G401.6 (cell line): ENCODE results near the gene KMT5C.

Experiments used
- FAIRE-seq: peaks from 2 replicates; lab custom pipeline; 2012; peaks lifted over from hg19 to GRCh38; lab: Jason Lieb, UNC

Gene KMT5C

DNA sequence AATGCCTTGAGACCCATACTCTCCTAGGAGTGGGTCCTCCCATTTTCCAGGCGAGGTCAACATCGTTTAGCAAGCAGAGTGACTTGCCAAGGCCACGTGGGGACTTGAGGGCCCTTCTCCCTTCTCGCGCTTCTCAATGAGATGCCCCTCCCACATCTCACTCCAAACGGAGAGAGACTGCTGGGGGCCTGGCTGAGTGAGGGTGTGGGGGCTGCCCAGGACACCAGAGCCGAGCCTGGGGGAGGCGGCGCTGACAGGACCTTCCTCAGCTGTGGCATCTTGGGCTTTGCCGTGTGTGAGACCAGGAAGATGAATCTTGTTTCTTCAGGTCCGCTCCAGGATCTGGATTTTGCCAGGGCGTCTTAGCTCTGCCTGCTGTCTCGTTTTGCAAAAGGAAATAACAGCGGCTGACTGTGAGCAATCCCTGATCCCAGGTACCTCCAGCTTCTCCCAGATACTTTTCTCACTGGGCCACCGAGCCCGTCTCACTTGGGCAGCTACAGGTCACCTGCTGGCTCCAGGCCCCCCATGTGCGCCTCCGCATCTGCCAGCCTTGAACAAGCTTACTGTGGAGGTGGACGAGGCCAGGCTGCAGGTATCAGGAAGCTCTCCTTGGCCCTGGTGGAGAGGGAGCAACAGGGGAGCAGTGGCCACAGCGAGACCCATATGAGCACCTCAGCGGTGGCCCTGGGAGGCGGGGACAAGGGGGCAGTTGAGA, 8.8 kb downstream of the KMT5C start:
- FAIRE-seq, result peak; percentile 66

DNA sequence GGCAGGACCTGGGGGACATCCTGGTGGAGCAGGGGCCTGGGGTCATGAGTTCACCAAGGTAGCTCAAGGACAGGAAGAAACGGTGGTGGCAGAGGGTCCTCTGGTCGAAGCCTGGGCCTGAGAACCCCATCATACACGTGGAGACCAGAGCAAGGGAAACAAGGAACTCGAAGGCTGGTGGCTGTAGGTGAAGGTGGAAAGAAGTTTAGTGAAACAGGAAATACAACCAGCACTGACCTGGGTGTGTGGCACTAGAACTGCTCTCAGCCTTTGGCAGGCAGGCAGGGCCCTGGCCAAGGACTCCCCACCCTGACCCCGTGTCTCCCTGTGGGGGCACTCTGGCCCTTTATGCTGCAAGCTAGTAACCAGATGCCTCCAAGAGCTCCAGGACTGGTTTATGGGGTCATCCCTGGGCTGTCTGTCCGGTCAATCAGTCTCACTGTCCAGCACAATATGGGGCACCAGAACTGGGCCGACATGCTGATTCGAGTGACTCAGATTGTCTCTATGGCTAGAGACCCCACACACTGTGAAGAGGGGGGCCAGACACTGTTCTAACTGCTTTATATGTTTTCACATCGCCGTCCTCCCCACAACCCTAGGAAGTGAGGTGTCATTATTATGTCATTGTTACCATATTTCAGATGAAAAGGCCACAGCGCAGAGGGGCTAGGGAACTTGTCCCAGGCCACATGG, 11.1 kb downstream of the KMT5C start:
- FAIRE-seq, result no peak

DNA sequence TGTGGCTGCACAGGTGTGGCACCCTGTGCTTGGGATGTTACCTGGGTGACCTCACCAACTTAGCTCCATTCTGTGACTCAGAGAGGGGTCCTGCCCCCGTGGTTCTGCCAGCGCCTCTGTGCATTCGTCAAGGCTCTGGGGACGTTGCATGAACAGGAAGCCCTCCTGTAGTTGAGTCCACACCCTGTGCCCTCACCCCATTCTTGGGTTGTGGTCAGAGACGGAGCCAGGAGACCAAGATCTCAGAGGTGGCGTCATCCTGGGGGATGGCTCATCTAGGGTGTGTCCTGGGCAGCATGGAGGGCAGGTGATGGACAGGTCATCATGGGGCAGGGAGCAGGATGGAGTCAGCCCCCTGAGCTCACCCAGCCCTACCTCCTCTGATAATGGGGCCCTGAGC, 12.4 kb downstream of the KMT5C start:
- no peak for FAIRE-seq

GRCh38 chr19:55352549-55353145, 13.0 kb downstream of the KMT5C start:
- FAIRE-seq, result no peak

GRCh38 chr19:55353356-55353802, 13.7 kb downstream of the KMT5C start:
- no peak for FAIRE-seq

DNA sequence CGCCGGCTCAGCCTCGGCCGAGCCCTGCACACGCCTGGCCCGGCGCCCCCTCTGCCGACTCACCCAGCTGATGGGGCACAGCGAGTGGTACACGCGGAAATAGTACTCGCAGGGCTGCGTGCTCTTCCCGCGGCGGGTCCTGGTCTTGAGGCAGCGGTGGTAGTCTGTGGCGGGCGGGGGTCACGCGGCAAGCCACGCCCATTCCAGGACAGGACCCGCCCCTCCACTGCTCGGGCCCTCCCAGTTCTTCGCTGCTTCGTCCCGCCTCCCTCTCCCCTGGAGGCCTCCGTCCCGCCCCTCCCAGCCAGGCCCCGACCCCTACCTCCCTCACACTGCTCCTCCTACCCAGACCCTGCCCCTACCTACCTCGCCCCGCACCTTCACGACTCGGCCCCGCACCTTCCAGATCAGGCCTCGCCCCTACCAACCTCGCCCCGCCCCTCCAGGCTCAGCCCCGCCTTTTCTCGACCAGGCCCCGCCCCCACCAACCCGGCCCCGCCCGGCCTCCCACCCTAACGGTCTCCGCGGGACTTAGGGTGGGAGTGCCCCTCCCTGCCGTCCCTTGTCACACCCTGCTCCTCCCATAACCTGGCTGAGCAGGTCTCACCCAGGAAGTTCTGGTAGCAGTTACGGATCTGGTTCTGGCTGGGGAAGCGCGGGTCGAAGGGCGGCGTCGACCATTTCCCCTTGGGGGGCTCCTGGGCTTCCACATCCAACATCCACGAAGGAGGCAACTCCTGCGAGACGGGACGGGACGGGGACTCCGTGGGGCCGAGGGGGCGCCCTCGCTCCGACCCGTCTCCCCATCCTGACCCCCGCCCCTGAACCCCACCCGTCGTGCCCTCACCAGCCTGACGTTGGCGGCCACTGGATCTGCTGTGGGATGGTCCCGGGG, 14.4 kb downstream of the KMT5C start:
- peak; percentile 52 for FAIRE-seq

- FAIRE-seq, result no peak
These were observed 15.1 kb downstream of the KMT5C start, which contains the start of gene COX6B2 for GRCh38 chr19:55354698-55355212. Gene COX6B2, minus strand, starts transcription at chr19:55354719. Its CDS starts 198 bp downstream, at chr19:55354521.

GRCh38 chr19:55355213-55355821, 15.6 kb downstream of the KMT5C start:
- FAIRE-seq, result peak; percentile 41

GRCh38 chr19:55358493-55358892, 18.8 kb downstream of the KMT5C start:
- FAIRE-seq, result no peak

DNA sequence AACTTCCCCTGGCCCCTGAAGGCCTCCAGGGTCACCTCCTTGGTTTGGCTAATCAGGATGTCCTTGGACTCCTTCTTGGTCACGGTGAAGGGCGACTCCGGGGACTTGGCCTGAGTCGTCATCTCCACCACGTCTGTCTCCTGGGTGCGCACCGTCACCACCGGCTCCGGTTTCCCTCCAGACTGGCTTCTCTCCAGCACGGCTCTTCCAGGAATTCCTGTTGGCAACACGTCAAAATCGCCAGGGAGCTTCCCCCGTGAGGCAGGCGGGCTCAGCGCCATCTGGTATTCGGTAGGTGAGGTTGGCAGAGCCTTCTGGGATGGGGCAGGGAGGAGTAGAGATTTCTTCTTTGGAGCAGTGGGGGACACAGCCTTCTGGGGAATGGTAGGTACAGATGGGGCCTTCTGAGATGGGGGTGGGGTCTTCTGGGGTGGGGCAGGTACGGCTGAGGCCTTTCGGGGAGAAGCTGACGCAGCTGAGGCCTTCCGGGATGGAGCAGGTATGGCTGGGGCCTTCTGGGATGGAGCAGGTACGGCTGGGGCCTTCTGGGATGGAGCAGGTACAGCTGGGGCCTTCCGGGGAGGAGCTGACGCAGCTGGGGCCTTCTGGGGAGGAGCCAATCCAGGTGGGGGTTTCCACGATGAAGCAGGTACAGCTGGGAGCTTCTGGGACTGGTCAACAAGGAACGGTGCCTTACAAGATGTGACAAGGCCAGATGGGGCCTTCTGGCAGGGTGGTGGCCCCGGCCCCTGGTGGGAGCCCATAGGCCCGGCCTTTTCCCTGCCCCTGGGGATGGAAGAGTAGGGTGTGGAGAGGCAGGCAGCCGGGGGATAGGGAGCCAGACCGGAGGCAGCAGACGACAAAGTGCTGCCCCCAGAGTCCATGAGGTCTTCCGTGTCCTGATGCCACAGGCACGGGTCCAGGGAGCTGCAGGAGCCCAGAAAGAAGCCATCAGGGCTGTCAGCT, 19.6 kb downstream of the KMT5C start:
- FAIRE-seq, result no peak

GRCh38 chr19:55360902-55361301, 21.2 kb downstream of the KMT5C start:
- FAIRE-seq, result no peak

- FAIRE-seq, result no peak
These were observed 22.7 kb downstream of the KMT5C start for GRCh38 chr19:55362174-55362989.

- FAIRE-seq, result no peak
These were observed 23.5 kb downstream of the KMT5C start, which contains the start of gene GARIN5B for GRCh38 chr19:55362990-55363716. Gene GARIN5B, minus strand, starts transcription at chr19:55363260. Its CDS starts 194 bp downstream, at chr19:55363066.

DNA sequence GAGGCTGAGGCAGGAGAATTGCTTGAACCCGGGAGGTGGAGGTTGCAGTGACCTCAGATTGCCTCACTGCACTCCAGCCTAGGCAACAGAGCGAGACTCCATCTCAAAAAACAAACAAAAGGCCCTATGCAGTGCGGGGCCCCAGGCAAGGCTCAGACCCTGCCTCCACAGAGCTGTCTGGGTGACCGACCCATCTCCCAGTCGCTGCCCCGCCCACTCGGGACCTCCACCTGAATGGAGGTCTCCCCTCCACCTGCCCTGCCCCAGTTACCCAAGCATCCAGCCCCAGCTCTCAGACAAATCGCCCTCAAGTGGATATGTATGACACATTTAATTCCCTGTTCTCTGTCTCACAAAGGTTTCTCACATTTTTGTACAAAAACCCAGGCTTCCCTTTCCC, 25.6 kb downstream of the KMT5C start:
- FAIRE-seq, result no peak

DNA sequence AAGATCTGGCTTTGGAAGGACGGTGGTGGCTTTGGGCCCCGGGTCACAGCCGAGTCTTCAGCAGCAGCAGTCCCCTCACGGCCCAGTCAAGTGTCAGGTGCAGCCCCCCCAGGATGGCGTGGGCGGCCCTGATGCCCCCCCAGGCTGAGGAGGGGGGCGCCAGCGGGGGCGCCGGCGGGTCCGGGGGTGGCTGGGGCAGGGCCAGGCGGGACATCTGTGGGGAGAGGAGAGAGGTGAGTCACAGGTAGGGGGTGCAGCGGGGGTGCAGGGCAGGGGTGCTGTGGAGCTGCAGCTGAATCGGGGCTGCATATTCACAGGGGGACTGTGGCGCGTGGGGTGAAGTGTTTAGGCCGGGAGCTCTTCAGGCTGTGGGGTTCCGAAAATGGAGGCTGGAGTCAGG, 26.3 kb downstream of the KMT5C start:
- no peak for FAIRE-seq

DNA sequence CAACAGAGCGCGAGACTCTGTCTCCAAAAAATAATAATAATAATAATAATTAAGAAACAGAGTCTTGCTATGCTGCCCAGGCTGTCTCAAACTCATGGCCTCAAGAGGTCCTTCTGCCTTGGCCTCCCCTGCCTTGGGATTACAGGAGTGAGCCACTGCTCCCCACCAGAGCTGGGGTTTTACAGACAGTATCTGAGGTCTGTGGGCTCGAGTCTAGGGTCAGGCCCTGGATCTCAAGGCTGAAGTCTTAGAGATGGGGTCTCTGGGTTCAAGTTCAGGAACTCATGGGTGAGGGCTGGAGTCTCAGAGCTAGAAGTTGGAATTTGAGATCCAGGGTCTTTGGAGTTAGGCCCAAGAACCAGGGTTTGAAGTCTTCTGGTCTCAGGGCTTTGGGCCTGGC, 27.1 kb downstream of the KMT5C start:
- FAIRE-seq, result no peak

GRCh38 chr19:55368106-55368505, 28.4 kb downstream of the KMT5C start:
- FAIRE-seq, result no peak

GRCh38 chr19:55368701-55369563, 29.3 kb downstream of the KMT5C start:
- FAIRE-seq, result no peak
